ENCODE results near the gene MZT2B.
"Not testable (repeated sequence)": the region's sequence is repeated elsewhere in the genome, so short reads cannot be mapped to it uniquely, and the experiment has no call there.

The MZT2B gene

GRCh38 chr2:130220505-130220904 is 38.4 kb downstream of the MZT2B start:
- DNase-seq = not testable (repeated sequence)

GRCh38 chr2:130222523-130222922 is 40.5 kb downstream of the MZT2B start:
- DNase-seq = not testable (repeated sequence)

GRCh38 chr2:130228005-130228404 is 45.9 kb downstream of the MZT2B start:
- DNase-seq = not testable (repeated sequence)

DNA sequence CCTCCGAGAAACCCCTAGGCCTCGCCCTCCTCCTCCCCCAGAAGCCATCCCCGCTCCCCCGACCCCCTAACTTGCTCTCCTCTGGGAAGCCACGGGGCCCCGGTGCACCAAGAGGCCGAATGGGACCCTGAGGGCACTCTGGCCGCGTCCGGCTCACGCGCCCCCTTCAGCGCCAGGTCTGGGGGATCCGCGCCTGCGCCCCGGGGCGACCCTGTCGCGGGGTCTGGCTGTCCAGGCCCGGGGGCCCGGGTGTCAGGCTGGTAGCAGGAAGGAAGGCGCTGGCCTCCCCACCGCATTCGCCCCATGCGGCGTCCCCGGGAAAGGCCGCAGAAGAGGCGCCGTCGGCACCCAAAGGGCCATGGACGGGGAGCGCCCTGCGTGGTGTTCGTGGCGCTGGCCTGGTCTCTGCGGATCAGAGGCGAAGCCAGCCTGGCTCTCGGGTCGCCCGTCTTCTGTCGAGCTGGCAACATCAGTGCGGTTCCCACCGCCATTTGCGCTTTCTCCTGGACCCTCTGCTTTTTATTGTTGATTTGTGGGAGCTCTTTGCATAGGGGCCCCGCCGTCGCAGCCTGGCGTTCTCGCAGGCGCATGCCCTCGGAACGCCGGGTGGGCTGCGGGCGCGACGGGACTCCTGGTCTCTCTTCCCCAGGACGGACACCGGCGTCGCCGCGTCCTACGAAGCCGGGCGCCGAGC is 46.6 kb downstream of the MZT2B start:
- not testable (repeated sequence) for DNase-seq

GRCh38 chr2:130229161-130229510 is 47.1 kb downstream of the MZT2B start:
- DNase-seq = not testable (repeated sequence)

- DNase-seq = not testable (repeated sequence)
These were observed 48.3 kb downstream of the MZT2B start for GRCh38 chr2:130230376-130230775.

- DNase-seq = not testable (repeated sequence)
These were observed 48.8 kb downstream of the MZT2B start for GRCh38 chr2:130230907-130231306.

DNA sequence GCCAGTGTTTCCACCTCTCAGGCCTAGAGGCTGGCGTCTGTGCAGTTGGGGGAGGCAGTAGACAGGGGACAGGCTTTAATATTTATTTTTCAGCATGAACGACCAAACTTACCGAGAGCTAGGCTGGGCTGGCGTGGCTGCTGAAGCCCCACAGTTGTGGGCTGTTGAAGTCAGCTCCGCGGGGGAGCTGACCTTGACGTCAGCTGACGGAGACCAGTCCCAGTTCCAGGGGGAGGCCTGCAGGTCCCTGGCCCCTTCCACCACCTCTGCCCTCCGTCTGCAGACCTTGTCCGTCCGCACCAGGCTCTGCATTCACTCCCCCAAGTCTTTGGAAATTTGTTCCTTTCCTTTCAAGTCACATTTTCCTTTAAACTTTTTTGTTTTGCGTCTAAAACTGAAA is 49.6 kb downstream of the MZT2B start:
- DNase-seq = no peak

DNA sequence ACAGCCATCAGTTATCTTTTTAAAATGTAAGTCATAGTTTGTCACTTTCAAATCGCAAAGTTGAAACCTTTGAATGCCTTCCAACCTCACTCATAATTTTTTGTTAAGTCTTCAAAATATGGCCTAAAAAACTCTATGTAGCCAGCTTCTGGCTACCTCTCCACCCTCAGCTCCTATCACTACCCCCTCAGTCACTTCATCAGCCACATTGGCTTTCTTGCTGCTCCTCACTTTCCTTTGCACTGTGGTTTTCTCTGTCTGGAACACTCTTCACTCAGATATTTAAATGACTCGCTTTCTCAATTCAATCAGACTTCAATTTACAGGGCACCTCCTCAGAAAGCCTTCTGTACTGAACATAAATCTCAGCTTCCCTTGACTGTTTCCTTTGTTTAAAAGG is 51.0 kb downstream of the MZT2B start:
- DNase-seq = not testable (repeated sequence)

- not testable (repeated sequence) for DNase-seq
These were observed 57.5 kb downstream of the MZT2B start for GRCh38 chr2:130239581-130239980.

Measured in DMS 273 treated with DMSO at 0.1 percent for 48 hours (cell line).